NCI-H345 treated with DMSO at 0.1 percent for 48 hours (cell line): ENCODE data around the gene TBRG4.

ENCODE experiments used
- DNase-seq: peaks from one replicate; lab custom pipeline; 2025; ENCODE audit not compliant: unreplicated experiment; lab: John Stamatoyannopoulos, UW

Gene TBRG4

DNA sequence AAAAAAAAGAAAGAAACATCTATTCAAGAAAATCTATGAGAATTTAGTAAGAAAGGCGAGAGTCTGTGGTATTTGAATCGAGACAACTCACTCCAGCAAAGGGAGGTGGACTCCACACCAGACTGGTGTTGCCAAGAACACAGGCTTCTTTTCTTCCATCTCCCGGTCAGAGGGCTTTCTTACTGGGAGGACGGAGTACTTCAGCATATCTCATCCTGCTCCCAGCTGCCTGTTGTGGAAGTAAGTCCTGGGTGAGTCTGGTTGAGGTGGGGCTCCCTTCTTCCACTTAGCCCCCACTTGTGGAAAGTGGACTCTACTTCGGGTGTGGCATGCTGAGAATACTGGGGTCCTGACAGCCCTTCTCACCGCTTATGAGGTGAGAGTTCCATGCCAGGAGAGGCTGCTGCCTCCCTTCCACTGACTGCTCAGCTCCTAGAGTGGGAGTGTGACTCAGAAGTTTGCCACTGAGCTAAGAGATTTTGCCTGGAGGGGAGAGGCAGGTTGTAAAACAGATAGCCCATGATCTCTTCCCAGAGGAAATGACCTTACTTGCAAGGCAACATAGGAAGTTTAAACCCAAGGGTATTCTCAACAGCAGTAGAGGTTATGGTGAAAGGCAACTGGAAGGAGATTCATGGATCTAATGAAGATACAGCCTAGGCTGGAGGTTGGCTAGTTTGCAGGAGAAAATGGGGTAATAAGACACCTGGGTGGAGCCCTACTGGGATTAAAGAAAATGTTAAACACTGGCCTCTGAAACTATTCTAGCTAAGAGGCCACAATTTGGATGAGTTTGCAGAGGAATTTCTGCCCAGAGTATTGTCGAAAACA, 19.2 kb downstream of the TBRG4 start:
- DNase-seq: no peak

DNA sequence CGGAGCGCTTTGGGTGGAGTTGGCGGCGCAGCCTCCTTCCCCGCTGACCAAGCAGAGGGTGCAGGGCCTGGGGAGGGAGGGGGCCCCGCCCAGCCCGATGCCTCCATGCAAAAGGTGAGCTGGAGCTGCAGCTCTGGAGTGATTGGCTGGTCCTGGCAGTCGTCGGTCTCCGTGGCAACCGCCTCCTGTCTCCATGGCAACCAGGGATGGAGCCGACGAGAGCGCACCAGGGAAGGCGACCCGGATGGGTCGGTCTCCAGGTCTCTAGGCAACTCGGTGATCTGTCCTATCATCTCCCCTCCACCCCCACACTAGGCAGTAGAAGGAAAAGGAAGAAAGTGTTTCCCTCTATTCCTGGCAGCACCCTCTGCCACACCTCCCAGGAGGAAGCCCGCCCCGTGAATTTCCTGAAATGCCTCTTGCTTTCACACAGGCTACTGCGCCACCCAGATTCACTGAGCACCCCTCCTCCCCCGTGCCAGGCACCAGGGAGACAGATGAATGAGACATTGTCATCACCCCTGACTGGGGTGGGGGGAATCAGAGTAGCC, 22.1 kb downstream of the TBRG4 start:
- peak; percentile 59 for DNase-seq

DNA sequence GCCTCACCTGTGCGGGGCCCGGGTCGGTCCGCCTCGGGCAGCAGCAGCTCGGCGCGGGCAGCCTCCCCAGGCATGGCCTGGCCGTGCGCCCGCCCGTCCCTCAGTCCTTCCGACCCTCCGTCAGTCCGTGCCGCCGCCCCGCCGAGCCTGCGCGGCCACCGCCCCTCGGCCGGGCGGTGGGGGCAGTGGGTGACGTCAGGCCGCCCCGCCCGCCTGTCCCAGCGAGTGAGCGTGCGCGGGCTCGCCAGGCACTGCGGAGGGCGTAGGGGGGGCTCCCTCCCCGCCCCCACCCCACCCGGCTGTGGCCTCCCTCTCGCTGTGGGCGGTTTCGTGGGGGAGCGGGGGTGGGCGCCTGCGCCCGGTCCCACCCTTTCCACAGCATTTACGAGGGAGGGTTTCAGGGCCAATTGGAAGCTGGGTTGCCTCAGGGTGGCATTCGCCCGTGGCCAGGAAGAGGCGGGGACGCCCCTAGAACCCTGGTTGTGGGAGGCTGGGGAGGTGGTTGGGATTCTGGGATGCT, 22.6 kb downstream of the TBRG4 start, which contains the start of gene NACAD:
Gene NACAD, minus strand, starts transcription at position 149 of the 520 bp plus-strand sequence. Its CDS starts 75 bp downstream, at position 74.
- DNase-seq: peak; percentile 49

DNA sequence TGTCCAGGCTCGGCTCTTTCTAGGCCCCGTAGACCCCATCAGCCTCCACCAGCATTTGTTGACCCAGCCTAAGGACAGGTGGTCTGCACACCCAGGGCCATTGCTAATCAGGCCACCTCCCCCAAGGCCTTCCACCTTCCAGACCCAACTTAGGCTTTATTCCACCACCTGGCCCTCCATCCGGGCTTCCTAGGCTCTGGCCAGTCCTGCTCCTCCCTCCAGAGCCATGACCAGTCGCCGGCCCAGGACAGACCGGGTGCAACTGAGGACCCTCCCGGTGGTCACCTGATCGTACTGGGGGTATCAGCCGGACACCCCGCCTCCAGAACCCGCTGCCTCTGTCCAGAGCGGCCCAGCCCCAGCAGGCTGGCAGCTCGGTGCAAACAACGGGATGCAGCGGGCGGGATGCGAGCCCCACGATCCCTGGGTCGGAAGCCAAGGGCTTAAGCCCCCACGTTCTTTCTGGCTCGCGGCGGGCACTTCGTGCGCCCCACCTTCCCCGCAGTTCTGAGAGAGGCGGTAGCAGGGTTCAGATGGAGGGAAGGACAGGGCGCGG, 23.3 kb downstream of the TBRG4 start:
- no peak for DNase-seq

DNA sequence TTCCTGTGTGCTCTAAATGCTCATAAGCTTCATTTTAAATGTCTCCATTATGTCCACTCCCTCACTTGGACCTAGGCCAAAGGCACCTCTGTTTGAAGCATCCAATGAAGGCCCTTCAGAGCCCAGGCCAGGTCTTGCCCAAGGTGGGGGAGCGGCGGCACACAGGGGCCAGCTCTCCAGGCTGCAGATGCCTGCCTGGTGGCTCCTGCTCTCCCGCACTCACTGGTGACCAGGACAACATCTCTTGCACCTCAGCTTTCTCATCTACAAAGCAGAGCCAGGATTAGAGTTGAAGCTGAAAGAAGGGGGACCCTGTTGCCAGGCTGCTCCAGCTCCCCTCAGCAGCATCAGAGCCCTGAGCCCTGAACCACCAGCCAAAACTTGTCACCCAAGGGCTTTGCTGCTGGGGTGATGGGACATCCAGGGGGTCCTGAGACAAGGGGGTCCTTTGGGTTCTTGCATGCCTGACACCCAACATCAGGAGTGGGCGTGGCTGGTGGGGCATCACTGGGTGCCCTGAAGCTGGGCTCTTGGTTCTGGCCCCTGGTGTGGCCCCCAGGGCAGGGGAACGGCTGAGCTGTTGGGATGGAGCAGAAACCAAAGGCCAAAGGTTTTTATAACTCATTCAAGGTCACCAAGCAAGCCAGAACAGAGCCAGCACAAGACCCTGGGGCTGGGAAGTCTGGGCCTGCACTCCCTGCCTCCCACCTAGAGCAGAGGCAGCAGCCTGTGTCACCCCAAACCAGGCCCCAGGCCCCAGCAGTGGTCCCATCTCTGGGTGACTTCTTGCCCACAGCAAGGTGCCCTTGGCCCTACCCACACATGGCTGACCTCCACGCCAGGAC, 24.0 kb downstream of the TBRG4 start:
- no peak for DNase-seq

DNA sequence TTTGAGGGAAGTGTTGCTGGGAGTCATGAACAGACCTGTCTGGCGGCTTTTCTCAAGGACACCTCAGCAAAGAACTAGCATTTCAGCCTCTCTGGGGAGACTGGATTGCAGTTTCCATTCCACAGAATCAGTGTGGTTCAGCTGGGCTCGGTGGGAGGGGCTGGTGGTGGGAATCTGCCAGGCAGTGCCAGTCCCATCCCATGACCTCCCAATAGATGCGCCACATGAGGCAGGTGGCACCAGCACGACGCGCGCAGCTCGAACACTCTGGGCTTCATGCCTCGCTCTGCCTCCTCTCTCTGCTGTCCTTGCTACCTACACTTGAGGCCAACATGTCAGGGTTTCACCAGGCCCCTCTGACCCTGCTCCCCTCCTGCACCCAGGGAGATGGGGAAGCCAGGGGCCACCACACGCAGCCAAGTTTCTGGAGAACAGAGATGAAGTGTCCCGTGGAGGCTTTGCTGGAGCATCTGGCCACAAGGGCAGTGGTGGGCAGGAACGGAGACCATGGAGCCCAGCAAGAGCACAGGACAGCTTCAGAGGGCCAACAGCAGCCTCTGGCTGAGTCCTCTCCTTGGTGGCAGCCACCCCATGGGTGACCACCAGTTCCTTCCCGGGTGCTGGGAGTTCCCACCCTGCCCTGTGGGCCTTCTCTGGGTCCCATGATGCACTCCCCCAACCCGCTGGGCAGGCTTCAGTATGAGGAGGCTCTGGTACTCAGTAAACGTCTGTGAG, 25.0 kb downstream of the TBRG4 start:
- no peak for DNase-seq

DNA sequence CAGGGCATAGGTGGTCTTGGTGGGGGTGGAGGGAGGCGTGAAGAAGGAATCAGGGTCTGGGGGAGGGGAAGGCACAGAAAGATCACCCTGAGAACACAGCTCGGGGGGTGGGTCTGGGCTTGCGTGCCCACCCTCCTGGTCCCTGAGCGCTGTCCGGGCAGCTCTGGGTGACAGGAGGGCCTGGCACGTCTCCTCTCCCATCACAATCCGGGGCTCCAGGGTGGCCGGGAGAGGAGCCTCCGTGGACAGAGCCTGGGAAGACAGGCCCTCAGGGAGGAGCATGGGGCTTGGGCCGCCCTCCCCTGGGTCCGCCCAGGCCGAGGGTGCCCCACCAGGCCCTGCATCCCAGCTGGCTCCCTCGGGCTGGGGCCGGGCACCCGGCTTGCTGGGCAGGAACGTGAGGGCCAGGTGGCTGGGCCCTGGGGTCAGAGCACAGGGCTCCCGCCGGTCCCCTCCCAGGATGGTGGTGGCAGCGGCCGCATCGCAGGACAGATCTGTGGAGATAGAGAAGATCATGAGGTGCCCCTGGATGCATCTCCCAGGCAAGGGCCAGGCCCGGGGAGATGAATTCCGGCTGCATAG, 25.8 kb downstream of the TBRG4 start:
- no peak for DNase-seq

DNA sequence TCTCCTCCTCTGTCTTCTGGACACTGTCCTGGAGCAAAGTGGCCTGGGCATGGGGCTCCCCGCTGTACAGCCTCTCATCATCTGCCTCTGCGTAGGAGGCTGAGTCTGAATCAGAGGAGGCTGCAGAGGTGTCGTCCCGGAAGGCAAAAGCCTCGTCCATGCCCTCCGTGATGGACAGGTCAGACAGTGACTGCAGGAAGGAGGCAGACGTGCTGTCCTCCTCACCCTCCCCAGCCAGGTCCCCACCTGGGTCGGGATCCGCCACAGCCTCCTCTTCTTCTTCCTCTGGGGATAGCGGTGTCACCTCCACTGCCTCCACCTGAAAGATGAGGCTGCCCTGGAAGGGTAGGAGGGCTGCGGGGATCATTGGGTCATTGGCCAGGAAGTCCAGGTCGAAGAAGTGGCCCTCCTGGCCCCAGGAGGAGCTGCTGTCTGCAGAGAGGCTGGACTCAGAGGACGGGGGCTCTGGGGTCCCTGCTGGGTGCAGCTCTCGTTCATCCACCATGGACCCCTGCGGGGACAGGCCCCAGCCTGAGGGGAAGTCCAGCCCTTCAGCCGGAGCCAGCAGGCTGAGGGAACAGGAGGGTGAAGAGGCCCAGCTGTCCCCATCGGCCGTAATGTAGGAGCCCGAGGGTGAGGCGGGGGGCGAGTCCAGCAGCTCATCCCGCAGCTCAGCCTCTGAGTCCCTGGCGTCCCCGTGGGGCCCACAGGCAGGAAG, 26.4 kb downstream of the TBRG4 start:
- no peak for DNase-seq

DNA sequence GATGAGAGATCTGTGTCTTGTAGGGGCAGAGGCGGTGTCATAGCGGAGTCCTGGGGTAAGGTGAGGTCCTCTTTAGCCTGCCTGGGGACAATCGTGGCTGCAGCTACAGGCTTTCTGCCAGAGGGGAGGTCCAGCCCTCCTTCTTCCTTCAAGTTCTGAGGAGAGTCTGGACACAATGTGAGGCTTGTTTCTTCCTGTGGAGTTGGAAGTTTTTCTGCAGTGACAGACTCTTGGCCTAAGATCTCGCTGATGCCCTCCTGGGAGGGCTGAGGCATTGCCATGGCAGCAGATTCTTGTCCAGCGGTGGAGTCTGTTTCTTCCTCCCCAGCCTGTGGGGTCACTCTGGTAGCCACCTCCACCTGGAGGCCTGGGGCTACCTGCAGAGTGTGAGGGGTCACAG, 27.2 kb downstream of the TBRG4 start:
- DNase-seq: no peak

DNA sequence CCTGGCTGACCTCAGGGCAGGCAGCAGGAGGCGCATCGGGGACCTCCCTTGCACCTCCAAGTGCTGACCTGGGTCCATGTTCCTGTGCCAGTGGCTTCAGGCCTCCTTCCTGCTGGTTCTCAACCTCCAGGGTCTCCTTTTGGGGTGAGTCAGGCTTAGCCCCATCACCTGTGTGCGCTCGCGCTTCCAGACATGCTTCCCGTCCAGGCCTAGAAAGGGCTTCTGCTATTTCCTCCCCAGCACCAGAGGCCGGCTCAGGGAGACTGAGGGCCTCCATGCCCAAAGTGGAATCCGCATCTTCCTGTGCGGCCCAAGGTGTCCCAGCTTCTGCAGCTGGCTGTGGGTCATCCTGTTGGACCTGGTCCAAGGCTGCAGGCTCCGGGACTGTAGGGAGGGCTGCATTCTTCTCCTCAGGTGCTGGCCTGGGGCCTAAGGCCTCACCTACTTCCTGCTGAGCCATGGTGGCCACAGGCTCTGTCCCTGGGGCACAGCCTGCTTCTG, 28.6 kb downstream of the TBRG4 start:
- DNase-seq: no peak

DNA sequence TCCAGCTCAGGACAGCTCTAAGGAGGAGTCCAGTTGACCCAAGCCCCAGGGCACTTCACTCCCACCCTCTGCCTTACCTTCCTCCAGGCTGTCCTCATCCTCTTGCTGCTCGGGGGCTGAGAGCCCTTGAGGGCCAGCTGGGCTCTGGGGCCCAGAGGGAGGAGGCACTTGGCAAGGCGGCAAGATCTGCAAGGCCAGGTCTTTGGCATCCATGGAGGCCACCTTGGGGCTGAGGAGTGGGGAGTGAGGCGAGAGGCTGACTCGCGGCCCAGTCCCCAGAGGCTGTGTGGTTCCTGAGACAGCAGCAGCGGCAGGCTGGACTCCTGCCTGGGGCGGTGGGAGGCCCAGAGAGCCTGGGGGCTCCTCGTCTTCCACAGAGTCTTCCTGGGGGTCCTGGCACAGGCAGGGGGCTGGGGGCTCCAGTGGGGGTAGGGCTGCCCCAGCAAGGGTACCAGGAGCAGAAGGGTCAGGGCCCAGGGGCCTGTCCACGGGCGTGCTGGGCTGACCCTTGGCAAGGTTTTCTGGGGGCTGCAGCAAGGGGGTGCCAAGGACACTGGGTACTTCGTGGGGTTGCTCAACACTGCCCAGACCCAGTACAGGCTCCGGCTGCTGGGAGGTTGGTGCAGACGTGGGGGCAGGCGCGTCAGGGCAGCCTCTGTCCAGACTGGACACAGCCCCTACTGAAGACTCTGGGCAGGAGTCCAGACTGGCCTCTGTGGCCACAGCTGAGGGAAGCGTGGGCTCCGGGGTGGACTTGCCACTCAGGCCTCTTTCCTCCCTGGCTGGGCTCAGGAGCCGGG, 29.3 kb downstream of the TBRG4 start:
- no peak for DNase-seq

DNA sequence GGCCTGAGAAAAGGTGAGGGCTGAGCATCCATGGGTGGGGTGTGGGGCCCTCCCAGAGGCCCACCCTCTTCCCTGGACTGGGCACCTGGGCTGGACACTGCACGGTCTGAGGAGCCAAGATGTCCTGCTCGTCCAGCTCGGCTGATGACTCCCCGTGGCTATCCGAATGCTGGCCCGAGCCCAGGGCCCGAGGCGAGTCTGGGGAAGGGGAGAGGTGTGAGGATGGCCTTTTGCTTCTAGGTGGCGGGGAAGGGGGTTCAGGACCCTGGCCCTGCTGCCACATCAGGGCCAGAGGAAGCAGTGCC, 29.9 kb downstream of the TBRG4 start:
- no peak for DNase-seq

DNA sequence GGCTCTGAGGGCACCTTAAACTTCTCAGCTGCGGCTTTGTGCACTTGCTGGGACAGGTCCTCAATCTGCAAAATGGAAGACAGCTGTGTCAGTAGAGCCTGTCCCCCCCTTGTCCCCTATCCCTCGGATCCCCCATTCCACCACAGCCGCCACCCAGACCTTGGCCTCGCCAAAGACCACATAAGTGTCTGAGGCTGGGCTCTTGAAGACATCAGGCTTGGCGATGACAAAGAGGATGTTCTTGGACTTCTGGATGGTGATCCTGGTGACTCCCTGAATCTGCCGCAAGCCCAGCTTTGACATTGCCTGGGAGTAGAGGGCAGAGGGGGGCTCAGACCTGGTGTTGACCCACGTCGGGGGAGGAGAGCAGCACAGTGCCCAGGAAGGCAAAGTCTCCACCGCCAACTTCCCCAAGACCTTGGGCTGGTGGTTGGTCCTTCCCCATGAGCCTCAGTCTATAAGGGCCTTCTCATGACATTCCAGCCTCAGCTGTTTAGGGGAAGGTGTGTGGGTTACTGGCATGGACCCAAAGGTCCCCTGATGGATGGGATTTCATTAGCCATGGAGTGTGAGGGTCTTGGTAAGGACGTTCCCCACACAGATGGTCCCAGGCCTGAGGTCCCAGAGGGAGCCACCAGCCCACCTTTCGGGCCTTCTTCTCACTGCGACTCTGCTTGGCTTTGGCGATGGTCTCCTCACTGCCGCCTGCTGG, 30.4 kb downstream of the TBRG4 start:
- DNase-seq: no peak

DNA sequence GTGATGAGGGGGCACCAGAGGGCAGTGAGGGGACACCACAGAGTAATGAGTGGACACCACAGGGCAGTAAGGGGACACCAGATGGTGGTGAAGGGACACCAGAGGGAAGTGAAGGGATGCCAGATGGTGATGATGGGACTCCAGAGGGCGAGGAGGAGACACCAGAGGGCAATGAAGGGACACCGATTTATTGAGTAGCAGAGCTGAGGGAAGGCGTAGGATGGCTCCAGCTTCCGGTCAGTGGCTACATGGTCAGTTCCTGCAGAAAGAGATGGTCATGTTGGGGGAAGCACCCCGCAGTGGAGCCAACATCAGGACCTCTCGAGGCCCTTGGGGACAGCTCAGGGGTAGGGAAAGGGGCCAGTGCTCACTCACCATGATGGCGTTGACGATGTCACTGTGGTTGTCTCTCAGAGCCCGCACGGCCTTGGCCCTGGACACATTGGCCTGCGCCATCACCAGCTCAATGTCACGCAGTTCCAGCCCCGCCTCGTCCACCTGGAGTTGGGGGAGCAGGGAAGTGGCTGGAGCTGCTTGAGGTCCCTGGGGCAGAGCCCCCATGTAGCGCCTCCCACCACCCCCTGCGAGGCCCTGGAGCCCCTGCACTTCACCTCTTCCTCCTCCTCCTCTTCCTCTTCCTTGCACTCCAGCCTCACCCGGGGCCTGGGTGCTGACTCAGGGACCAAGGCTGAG, 31.1 kb downstream of the TBRG4 start:
- no peak for DNase-seq

DNA sequence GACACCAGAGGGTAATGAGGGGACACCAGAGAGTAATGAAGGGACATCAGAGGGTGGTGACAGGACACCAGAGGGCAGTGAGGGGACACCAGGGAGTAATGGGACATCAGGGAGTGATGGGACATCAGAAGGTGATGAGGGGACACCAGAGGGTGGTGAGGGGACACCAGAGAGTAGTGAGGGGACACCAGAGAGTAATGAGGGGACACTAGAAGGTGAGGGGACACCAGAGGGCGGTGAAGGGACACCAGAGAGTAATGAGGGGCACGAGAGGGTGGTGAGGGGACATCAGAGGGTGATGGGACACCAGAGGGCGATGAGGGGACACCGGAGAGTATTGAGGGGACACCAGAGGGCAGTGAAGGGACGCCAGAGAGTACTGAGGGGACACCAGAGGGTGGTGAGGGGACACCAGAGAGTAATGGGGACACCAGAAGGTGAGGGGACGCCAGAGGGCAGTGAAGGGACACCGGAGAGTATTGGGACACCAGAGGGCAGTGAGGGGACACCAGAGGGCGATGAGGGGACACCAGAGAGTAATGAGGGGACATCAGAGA, 33.3 kb downstream of the TBRG4 start:
- DNase-seq: no peak

DNA sequence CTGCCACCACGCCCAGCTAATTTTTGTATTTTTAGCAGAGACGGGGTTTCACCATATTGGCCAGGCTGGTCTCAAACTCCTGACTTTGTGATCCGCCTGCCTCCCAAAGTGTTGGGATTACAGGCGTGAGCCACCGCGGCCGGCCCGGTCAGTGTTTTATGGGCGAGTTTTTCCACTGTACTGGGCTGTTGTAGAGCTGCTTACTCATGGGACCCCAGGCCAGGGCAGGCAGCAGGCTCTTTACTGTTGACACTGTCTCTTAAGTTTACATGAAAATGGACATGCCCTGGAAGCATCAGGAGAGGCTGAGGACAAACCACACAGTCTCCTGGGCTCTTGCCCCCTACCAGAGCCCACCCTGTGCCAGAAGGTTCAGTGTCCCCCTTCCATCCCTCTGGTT, 33.9 kb downstream of the TBRG4 start:
- no peak for DNase-seq

DNA sequence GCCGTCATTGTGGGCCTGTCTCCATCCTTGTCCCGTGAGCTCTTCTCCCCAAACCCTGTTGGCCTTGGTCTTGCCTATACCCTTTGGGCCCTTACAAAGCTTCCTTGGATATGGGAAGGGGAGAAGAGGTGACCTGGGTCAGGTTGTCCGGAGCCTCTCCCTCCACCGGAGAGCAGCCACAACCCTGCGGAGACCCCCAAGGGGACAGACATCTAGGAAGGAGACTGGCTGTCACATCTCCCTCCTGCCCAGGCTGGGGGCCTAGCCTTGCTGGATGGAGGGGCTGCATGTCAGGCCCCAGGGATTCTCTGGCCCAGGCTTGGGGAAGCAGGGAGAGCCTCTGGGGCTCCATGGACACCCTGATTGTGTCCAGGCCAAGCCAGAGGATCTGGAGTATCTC, 34.6 kb downstream of the TBRG4 start:
- no peak for DNase-seq
